LoVo (cell line): ENCODE measurements around the gene MSI2.

Source experiments
- DNase-seq: peaks from one replicate; pipeline ENCODE4 v3.0.0-alpha.2; 2016; ENCODE audit warnings: low spot score

Gene MSI2

GRCh38 chr17:57644326-57644725 lies 388.0 kb downstream of the MSI2 start:
- no peak for DNase-seq

GRCh38 chr17:57645950-57646665 lies 389.8 kb downstream of the MSI2 start:
- DNase-seq, result no peak

DNA sequence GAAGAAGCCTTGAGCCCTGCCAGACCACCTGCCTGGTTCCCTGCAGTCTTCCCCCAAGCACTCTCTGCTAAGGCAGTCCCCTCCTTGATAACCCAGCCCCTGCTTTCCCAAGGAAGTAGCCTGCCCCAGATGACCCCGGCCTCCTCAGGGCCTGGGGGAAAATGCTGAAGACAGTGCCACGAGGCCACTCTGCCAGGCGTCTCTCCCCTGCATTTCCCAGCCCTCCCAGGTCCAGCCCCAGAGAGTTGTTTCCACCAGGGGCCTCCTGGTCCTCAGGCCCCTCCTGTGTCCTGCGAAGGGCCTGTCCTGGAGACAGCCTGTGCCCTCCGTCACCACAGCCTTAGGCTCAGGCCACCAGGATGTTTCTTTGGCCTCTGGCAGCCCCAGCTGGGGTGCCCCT lies 392.4 kb downstream of the MSI2 start:
- no peak for DNase-seq

DNA sequence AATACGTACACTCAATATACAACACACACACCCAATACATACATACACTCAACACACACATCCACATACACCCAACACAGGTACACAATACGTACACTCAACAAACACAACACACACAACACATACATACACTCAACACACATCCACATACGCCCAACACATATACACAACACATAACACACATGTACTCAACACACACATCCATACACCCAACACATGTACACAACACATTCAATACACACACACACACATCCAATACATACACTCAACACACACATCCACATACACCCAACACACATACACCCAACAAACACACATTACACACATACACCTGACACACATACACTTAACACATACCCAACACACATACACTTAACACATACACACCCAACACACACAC lies 392.9 kb downstream of the MSI2 start:
- no peak for DNase-seq

GRCh38 chr17:57649731-57650484 lies 393.6 kb downstream of the MSI2 start:
- no peak for DNase-seq

- DNase-seq, result no peak
These were observed 394.2 kb downstream of the MSI2 start for GRCh38 chr17:57650548-57650947.

- no peak for DNase-seq
These were observed 395.1 kb downstream of the MSI2 start for GRCh38 chr17:57651451-57651850.

- DNase-seq, result no peak
These were observed 395.7 kb downstream of the MSI2 start for GRCh38 chr17:57651996-57652395.

DNA sequence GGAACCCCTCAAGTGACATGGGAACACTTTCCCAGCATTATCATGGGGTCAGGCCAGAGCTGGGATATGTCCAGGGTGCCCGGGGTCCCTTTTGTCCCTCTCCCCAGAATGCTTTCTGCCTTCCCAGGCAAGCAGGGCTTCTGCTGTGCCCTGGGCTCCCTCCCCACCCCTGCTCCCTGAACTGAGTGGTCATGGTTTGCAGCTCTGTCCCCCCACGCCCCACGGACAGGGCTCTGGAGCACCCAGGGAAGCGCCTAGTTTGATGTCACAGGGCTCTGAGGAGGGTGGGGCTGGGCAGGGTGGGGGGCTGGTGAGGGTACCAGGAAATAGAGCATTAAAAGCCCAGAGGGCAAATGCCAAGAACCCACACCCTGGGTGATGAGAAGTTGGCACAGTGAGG lies 396.5 kb downstream of the MSI2 start:
- DNase-seq, result no peak

- DNase-seq, result no peak
These were observed 397.0 kb downstream of the MSI2 start for GRCh38 chr17:57653279-57653678.

GRCh38 chr17:57654040-57654775 lies 397.9 kb downstream of the MSI2 start:
- DNase-seq, result no peak

DNA sequence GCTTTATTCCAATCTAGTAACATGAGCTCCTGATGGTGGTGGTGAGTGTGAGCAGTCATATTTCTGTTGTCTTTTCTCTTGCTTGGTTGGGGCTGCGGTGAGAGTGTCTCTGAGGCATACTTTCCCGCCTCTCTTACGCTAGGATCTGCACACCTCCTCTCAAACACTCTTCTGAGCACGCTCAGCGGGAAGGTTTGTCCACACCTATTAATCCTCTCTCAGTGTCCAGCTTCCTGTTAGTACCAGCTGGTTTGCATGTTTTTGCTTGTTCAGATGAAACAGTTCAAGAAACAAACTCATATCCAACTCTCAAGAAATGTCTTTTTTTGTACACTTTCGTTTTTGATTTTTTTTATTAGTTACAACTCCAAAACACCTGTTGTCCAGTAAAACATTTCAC lies 399.2 kb downstream of the MSI2 start:
- DNase-seq, result no peak

- no peak for DNase-seq
These were observed 400.9 kb downstream of the MSI2 start for GRCh38 chr17:57657211-57657610.

DNA sequence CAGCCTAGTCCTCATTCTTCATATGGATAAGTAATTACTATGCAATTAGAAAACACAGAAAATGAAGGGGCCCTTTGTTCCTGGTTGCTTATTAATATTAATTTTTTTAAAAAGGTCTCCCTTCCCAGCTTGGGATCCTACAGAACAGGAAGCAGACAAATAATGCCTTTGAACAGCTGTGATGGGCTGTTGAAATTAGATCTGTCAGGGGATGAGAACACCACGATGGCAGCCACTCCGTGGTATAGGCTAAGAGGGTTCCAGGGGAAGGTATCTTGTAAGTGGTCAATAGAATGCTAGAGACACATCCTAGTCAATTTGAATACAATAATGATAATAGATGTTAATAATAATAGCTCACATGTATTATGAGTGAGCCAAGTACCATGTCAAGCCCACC lies 405.7 kb downstream of the MSI2 start:
- no peak for DNase-seq

DNA sequence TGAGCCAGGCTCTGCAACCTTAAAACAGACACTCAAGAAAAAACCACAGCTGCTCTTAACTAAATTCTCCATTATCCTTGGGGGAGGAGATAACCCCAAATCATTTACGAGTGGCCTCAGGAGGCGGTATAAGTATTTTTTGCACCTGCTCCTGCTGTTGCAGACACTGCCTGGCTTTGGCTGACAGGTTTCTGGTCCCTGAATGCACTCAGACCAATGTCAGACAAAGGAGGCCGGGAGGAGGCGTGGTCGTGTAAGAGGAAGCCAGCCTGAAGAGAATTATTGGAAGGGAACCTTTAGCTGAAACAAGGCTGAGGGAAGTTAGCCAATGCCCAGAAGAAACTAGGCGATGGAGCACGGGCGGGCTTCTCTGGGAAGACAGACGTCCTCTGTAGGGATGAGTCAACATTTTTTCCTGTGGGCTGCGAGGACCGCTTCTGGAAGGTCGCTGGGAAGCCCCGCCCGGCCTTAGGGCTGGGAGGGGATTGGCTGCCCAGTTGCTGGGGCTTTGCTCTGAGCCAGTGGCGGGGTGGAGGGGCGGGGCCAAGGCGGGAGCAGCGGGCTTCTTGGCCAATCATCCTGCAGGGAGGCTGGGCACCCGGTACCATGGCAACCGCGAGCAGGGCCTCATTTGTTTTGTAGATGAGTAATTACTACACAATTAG lies 406.5 kb downstream of the MSI2 start:
- peak; percentile 4 for DNase-seq

GRCh38 chr17:57663326-57664070 lies 407.2 kb downstream of the MSI2 start:
- DNase-seq, result no peak

DNA sequence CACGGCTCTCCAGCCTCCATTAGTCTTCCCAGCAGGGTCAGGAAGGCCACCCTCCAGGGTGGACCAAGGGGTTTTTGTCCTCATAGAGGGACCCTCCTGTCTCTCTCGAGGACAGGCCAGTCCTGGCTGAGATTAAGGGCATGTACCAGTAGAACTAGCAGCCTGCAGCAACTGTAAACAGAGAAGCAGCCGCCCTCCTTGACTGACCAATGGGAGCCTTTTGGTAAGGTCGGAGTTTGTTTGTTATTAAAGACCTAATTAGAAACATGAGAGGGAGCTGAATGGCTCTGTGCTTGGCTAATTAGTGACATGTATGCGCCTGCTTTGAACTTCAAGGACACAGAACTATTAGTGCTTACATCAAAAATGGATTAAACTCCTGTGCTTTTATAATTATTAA lies 408.8 kb downstream of the MSI2 start:
- no peak for DNase-seq

DNA sequence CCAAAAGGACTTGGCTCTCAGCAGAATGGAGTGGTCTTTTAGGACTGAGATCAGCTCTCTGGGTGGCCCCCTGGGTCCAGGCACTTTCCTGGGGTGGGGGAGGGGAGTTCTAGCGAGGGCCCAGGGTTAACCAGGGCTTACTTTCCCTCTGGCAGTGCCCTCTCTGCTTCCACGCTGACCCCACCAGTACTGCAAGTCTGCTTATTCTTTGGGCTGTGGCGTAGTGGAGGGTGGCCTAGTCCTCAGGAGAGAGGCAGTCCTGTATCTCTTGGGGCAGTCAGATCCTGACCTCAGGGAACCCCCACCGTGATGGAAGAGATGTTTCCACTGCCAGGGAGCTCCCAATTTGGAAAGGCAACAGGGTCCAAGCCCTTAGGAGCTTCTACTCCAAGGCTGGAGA lies 409.4 kb downstream of the MSI2 start:
- no peak for DNase-seq

DNA sequence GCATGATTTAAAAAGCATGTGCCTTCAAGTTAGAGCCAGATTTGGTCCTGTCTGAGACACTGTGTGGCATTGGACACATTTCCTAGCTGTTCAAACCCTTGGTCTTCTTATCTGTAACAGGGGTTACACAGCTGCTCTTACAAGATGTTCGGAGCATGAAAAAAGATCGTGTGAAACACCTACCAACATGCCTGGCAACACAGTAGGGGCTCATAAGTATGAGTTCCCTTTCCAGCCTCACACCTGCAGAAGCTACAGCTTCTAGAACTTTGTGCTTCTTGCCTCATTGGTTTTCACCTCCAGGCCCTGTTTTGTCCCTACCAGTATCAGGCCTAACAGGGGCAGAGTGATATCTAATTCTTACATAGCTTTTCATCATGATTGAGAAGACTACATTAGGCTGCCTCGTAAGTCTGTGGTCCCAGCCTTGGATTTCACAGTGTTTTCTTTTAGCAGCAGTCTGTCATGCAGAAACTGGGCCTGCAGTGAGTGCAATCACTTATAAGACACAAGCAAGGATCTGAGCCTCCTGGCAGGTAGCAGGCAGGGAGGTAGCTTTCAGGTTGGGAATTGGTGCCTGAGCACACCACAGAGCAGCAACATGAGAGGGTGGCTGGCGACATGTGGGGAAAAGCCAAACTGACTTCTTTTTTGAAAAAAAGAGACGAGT lies 410.0 kb downstream of the MSI2 start:
- DNase-seq, result no peak

DNA sequence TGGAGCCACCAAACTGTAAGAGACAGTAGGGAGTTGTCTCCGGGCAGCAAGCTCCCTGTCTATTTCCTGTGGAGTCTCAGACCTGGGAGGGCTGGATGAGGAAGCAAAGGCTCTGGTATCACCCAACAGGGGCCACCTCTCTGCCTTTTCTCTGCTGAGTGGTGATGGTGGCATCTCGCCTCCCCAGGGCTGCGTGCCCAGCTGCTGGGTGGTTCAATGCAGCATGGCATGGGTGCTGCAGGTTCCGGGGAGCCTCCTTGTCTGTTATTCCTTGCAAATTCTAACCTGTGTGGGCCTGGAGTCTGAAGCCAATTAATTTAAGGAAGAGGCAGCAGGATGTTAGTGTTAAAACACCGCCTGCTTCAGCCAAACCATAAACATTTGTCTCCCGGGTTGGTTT lies 410.6 kb downstream of the MSI2 start:
- DNase-seq, result no peak

DNA sequence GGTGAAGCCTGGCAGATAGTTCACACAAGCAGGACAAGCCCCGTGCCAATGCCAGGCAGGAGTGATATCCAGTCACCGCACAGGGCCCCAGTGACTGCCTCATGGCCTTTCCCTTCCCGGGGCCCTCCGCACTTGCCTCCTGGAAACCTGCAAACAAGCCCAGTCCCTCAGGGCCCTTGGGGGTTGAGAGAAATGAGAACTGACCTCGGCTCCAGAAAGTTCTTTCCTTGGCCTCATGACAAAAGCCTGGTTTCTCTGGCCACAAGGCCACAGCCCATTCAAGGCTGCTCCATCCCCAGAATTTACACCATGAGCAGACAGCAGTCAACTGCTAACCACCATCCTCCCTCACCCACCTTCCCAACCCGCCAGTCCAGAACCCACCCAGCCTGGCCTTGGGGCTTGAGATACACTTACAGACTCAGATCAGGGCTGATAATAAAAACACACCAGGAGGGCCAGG lies 411.2 kb downstream of the MSI2 start:
- DNase-seq, result no peak
